Measurements from ENCODE around the gene HERC5.

Gene HERC5

DNA sequence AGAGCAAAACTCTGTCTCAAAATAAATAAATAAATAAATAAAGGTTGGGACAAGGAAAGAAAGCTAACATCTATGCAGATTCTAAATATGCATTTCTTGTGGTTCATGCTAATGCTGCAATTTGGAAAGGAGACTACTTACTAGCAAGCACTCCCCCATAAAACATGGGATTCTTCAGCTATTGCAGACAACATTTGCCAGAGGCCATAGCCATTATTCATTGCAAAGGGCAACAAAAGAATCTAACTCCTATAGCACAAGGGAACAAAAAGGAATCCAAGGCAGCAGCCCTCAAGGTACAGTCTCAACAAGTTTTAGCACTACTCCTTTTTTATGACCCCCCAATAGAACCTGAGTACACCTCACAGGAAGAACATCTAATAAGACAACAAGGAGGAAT is 8.0 kb upstream of the HERC5 start:
- DNase-seq: no peak

DNA sequence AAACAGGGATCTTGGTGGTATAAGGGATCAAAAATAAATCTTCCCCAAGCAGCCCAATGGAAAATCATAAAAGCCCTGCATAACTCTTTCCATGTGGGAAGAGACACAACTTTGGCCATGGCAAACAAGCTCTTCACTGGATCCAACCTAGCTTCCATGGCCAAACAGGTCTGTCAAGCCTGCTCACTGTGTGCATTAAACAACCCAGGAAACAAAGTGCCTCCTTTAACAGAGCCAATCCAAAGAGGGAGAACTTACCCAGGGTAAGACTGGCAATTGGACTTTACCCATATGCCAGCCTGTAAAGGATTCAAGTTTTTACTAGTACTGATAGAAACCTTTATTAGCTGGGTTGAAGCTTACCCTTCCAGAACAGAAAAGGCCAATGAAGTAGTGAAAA is 7.6 kb upstream of the HERC5 start:
- DNase-seq: no peak

DNA sequence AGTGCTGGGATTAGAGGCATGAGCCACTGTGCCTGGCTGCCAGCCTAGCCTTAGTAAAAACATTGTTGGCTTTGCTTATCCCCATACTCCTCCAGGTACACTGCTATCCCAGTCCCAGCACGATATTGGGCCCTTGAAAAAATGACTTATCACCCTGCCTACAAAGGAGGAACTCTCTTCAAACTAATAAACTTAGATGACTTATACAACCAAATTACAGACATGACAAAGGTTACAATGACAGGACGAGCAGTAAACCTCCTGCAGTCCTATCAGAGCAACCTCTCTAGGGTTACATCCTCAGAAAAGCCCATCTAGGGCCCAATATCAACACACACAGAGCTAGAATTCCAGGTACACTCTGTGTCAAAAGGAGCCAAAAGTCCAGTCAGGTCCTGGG is 5.7 kb upstream of the HERC5 start:
- DNase-seq: no peak

DNA sequence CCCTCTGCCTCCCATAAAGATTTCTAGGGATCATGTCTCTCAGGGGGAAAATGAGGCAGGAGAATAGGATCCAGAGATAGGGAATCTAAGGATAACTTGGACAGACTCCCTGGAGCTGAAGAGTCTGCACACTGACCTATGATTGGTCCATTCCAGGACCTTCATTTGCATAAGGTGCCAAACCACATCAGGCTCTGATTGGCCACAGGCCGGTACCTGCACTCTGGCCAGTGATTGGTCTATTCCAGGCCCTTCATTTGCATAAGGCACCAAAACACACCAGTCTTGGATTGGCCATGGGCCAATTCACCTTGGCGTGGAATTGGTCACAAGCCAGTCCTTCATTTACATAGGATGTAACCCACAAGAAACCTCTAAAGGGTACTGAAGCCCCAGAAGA is 4.0 kb upstream of the HERC5 start:
- no peak for DNase-seq

DNA sequence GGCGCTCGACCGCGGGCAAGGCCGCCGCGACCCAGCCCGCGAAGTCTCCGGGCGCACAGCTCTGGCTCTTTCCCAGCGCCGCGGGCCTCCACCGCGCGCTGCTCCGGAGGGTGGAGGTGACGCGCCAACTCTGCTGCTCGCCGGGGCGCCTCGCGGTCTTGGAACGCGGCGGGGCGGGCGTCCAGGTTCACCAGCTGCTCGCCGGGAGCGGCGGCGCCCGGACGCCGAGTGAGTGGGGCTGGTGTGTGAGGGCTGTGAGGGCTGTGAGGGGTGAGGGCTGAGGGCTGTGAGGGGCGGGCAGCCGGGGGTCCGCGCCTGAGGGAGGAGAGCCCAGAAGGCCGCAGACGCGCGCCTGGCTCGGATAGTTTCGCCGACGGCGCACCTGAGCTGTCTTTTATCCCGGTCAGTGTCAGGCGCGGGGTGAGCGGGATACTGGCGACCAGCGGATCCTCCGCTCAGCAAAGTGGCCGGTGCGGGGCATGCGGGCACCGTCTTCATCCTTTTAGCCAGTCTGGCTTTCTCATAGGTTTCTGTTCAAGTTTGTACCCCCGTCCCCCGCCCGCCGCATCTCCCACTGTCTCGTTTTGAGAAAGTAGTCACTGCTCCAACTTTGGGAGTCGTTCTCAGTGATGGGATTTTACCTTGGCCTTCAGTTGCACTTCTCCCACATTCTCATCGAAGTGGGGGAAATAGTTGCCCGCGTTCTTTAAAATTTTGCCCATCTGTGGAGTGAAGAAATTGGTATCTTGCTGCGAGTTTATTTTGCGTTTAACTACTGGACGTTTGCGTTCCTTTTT is 586 bp downstream of the HERC5 start:
- DNase-seq: no peak

DNA sequence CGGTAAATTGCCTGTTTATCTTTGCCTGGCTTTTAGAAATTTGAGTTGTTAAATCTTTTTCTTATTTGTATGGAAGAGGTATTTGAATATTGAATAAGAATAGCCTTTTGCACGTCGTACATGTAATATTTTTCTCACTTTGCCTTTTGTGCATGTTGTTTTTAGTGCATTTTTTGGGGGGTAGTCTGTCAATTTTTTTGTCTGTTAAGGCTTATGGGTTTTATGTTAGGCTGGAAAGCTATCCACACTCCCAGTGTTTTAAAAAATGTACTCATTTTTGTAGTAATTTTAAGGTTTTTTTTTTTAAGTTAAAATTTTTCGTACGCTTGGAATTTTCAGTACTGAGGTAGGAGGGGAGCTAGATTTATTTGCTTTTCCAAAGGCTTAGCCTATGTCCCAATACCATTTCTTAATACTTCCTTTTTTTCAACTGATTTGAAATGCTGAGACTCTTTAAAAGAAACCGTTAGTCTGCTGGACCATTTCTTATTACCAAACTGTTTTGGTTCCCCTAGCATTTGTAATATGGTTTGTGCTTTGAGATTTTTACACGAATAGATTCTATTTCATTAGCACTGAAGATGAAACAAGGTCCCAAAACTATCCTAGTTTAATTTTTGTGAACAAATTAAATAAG is 1.3 kb downstream of the HERC5 start:
- DNase-seq: no peak

DNA sequence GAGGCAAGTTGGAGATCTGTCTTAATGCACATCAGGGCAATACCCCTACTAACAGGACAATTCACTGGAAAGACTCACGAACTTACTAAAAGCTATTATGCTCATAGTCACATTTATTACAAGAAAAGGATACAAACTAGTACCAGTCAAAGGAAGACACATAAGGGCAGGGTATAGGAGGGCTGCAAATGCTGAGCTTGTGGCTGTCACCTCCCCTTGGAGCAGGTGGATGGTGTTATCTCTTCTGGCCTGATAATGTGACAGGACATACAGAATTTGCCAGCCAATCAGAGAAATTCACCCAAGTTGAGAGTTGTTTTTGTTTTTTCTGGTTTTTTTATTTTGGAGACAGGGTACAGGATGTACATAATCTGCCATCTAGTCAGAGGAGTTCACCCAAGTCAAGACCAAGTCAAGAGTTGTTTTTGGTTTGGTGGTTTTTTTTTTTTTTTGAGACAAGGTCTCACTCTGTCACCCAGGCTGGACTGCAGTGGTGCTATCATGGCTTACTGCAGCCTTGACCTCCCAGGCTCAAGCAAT is 8.8 kb downstream of the HERC5 start:
- DNase-seq: no peak

DNA sequence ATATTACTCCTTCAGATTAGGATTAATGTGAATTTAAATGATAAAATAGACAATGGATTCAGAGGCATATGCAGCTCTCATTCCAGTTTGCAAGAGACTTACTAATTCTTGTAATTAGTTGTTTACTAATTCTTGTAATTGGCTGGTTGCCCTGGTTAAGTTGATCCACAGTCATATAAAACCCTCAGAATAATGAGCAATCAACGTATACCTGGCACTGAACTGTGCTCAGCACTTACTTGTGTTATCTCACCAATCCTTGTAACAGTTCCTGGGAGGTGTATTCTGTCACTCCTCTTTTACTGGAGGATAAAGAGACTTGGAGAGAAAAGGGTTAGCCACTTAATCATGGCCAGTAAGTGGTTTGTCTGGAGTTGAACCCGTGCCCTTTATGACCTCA is 10.5 kb downstream of the HERC5 start:
- DNase-seq: no peak

DNA sequence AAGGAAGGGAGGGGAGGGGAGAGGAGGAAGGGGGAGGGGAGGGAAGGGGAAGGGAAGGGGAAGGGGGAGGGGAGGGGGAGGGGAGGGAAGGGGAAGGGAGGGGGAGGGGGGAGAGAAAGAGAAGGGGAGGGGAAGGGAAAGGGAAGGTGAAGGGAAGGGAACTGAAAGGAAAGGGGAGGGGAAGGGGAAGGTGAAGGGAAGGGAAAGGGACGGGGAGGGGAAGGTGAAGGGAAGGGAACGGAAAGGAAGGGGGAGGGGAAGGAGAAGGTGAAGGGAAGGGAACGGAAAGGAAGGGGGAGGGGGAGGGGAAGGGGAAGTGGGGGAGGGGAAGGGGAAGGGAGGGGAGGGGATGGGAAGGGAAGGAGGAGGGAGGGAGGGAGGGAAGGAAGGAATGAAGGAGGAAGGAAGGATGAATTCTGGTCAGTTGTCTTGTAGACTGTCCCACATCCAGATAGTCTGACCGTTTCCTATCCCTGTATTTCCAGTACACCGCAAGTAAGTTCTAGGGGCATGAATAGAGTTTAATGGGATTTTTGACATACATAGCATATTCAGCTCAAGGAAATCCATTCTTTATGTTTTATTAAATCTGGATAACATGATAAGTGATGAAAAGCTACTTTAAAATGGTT is 20.4 kb downstream of the HERC5 start:
- no peak for DNase-seq

DNA sequence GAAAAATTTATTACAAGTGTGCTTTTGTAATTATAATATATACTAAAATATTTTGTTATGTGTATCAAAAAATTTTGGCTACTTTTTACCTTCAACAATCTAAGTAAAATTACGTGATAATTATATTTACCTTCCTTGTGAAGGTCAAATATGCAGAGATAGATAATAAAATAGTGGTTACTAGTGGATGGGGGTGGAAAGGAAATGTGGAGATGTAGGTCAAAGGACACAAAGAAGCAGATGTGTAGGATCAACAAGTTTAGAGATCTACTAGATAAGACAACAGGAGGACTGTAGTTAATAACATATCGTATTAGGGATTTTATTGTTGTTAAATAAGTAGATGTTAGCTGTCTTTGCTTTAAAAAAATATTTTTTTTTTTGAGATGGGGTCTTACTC is 21.3 kb downstream of the HERC5 start:
- no peak for DNase-seq

DNA sequence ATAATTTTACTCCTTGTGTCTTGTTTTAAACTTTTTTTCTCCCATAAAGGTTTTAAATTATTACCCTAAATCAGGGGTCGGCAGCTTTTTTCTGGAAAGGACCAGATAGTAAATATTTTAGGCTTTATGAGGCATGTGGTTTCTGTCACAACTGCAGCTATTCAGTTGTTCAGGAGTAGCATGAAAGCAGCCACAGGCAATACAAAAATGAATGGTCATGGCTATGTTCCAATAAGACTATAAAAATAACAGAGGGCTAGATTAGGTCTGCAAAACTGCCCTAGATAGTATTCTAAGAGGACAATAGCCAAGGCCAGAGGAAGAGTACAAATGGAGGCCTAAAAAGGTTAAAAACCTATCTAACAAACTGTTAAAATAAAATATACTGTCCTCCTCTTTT is 24.6 kb downstream of the HERC5 start:
- DNase-seq: no peak

DNA sequence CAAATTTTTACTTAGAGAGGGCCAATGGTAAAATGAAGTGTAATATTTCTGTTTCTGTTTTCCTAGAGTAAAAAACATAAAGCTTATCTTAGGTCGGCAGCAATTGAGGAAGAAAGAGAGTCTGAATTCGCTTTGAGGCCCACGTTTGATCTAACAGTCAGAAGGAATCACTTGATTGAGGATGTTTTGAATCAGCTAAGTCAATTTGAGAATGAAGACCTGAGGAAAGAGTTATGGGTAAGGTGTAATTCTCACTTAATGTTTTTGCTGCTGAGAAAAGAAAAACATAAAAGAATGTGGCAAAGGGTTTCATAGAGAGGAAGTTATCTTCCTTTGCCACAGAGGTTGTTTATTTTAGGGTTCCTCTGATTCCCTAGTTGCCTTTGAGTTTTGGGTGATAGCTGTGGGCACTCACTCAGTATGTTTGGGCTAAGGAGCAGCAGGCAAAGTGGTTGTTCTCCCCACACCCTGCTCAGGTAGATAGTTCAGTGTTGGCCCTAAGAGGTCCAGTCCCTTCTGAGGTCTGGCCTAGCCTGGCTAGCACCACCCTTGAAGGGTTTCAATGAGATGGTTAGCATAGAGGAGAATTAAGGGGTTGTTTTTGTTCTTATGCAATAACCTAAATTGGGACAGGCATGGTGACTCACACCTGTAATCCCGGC is 32.3 kb downstream of the HERC5 start:
- no peak for DNase-seq

DNA sequence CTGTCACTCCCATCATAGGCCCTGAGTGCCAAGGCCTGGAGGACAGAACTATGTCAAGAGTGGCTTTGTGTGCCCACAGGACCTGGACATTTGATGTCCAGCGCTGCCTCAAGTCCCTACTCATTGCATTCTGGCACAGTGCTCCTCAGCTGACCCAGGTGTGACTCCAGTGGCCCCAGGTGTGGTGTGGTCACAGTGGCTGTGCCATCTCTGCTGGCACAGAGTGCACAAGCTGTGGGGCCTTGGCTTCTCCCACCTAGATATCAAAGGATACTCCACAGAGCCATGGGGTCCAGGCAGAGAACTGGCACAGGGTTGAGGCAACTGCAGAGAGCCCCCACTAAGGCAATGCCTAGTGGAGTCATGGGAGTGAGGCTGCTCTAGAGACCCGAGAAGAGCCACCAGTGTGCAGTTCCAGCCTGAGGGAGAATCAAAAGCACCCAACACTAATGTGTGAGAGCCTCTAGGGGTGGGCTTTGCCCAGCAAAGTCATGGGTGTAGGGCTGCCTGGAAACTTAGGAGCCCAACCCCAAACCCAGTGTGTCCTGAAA is 41.0 kb downstream of the HERC5 start:
- DNase-seq: no peak

DNA sequence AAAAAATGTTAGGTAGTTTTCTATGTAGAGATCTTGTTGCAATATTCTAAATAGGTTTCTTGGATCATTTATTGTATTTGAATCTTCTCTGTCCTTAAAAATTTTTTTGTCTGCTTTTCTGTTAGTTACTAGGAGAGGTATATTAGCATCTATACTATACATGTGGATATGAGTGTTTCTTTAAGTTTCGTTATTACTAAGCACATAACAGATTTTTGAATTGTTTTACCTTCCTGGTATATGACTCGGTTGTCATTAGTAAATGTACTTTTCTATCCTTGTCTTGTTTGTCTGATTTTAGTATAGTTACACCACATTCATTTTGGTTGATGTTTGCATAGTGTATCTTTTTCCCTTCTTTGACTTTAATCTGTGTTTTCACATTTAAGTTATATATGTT is 46.4 kb downstream of the HERC5 start:
- DNase-seq: no peak

DNA sequence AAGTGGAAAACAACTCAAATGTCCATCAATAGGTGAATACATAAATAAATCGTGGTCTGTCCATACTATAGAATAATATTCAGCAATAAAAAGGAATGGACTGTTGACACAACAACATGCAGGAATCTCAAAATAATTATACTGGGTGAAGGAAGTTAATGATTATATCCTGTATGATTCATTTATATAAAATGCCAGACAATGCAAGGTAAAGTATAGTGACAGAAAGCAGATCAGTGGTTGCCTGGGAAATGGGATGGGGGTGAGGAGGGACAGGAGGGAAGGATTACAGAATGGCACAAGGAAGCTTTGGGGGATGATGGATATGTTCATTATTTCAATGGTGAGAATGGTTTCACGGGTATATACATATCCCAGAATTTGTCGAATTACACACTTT is 54.3 kb downstream of the HERC5 start:
- no peak for DNase-seq

DNA sequence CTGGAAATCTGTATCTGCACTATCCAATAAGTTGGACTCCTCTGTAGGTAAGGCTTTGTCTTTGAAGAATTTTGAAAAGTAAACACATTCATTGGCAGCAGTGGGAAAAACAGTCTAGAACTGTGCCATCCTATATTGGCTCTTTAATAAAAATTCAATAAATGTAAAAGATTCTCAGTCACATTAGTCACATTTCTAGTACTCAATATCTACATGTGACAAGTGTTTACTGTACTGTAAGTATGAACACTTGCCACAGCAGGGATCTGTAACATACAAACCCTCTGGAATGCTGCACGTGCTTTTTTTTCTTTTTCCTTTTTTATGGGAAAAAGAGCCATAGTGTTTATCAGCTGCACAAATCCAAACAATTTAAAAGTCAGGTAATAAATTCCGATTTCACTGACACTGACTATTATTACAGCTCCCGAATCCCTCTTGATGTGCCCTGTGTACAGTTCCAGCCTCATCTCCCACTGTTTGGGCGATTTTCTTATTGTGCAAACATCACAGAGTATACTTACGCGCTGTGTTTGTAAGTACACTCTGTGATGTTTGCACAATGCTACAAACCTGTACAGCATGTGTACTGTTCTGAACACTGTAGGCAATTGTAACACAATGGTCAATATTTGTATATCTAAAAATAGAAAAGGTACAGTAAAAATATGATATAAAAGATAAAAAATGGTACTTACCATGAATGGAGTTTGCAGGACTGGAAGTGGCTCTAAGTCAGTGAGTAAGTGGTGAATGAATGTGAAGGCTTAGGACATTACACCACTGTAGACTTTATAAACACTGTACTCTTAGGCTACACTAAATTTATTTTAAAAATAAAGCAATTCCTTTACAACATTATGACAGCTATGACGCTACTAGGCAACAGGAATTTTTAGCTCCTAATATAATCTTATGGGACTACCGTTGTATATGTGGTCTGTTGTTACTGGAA is 57.9 kb downstream of the HERC5 start:
- DNase-seq: no peak

DNA sequence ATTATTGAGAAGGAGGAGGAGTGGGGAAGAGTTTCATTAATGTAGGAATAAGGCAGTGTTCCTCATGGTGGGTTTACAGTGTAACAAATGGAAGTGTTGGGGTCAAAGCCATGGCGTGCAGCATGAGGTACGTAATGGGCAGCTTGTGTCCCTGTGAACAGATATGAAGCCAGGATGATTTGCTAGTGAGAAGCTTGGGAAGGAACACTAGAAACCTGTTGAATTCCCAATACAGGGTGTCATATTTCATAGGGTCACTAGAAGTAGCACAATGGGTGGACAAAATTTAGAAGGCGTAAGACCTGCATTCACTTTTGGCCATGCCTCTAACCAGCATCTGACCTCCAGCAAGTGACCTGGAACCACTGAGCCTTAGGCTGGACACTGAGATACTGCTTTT is 59.8 kb downstream of the HERC5 start:
- no peak for DNase-seq

DNA sequence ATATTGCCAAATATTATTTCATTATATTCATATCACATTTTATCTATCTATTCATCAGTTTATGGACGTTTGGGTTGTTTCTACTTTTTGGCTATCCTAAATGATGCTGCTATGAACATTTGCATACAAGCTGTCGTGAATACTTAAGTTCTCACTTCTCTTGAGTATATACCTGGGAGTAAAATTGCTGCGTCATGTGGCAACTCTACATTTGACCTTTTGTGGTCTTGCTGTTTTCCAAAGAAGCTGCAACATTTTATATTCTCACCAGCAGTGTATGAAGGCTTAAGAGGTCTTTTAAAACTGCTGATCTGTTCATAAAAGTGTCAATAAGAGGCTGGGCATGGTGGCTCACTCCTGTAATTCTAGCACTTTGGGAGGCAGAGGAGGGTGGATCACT is 60.9 kb downstream of the HERC5 start:
- DNase-seq: no peak

DNA sequence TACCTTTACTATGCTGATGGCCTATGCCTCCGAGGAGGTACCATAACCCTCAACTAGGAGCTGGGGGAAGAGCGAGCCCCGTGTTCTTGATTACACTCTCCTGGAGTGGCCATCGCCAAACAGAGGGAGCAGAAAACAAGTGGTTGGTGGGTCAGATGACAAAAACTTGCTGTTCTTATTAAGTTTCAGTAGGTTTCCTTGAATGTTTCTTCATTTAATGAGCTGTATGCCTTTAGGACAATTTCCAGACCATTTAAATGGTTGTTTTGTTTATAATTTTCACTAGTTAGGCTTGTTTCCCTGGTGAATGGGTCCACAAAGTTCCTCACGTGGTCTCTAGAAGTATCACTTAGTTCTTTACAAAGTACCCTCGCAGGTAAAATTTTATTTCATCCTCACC is 62.0 kb downstream of the HERC5 start:
- no peak for DNase-seq

DNA sequence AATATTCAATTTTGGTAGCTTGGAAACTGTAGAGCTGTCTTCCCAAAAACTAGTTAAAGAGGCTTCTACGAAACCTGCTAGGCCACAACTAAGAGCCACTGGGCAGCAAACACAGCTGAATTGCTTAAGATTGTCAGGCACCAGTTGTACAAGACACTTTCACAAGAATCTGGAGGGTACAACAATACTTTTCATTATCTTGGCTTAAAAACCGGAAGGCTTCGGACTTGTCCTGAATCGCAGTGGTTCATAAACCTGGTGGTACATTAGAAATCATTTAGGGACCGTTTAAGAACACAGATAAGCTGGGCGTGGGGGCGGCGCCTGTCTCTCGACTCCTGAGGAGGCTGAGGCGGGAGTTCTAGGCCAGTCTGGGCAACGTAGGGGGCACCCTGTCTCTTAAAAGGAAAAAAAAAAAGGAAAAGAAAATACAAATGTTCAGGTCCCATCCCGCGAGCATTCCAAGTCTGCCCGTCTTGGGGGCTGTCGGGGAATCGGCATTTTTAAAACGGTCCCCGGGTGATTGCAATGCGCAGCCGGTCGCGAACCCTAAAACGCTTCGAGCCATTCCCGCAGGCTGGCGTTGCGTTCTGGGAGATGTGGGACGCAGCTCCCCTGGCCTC is 65.9 kb downstream of the HERC5 start:
- DNase-seq: no peak

DNA sequence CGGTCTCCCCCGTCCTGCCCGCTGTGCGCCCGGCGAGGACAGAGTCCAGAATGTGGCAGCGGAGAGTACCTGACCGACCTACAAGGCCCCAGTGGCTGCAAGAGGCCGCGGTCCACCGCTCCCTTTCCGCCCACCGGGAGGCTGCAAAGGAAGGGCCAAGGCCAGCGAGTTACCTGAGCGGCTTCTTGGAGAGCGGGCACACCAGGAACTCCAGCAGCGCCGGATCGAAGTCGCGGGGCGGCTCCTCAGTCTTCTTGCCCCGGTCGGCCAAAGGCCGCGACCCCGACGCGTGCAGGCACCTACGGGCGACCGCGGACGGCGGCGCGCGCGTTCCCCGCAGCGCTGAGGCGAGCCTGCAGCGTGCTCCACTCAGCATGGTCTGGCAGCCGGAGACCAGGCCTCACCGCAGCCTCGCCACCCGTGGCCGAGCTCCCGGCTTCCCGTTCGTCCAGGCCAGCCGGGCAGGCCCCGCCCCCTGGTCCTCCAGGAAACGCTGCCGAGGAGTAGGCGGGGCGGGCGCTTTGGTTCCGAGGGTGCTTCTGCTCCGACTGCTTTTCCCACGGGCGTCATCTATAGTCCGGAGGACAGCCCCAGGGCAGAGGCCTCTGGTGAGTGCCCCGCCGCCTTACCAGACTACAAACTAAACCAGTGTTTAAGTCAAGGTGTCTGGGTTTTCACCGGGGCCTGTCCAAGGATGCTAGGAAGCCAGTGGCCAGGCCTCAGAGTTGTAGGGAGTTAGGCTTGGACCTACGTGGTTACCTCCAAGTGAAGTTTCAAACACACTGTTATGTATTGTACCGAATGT is 66.6 kb downstream of the HERC5 start, which contains the start of gene PYURF:
Gene PYURF, minus strand, starts transcription at position 452 of the 805 bp plus-strand sequence. Its CDS starts 76 bp downstream, at position 376.
- peak; percentile 90 for DNase-seq
